Ovary (tissue), 9 donors: Measurements from ENCODE around the gene APIP. TPM values are rescaled to one million over a fixed set of nuclear protein-coding genes. Genes with fewer than 3 reads are reported as not detected.

Source experiments
- DNase-seq, 5 donors: peaks; one replicate each; pipeline ENCODE4 v3.0.0-alpha.2; 2019 to 2020
- H3K27ac ChIP-seq, 2 donors: fragments of 200-600 bp; one replicate each; pipeline versions ENCODE4 v1.5.1 to v1.8.0; 2019 to 2022
- H3K27me3 ChIP-seq: fragments of 200-600 bp; one replicate; pipeline ENCODE4 v1.8.0; 2022
- H3K36me3 ChIP-seq: fragments of 200-600 bp; sonication (generic); one replicate; pipeline ENCODE4 v1.5.1; 2019
- H3K4me1 ChIP-seq: one replicate; pipeline ENCODE4 v1.8.1; 2013; ENCODE audit warnings: mild to moderate bottlenecking, moderate library complexity; ENCODE audit not compliant: insufficient read depth
- H3K4me3 ChIP-seq: fragments of 200-600 bp; sonication (generic); one replicate; pipeline ENCODE4 v1.5.1; 2017
- H3K9me3 ChIP-seq, 2 donors: fragments of 200-600 bp in 1 of 2; sonication (generic) in 1 of 2; one replicate each; pipeline versions ENCODE4 v1.5.1 to v1.8.1; 2013 to 2019; ENCODE audit warnings: mild to moderate bottlenecking in 1 of 2, moderate library complexity in 1 of 2
- EP300 ChIP-seq: sonication (generic); formaldehyde crosslinking; IDR thresholded peaks from one replicate; pipeline ENCODE4 v1.6.1; 2017; ENCODE audit warnings: antibody characterized with exemption
- POLR2A ChIP-seq: fragments of 450-650 bp; IDR thresholded peaks from one replicate; pipeline ENCODE4 v1.6.1; 2017; ENCODE audit warnings: antibody characterized with exemption, mild to moderate bottlenecking, moderate library complexity
- WGBS, 3 donors: extraction: QIAGEN DNeasy Blood & Tissue Kit in 1 of 3; methylation state at CpG; one replicate each; pipeline versions ENCODE4 v1.1.5 to v1.1.7; 2013 to 2017; 5-methylcytosine and 5-hydroxymethylcytosine counted together
- intact Hi-C, 4 donors: fragments of 100-400 bp; cut with DNase I; formaldehyde crosslinking; loops; one replicate each; pipeline versions ENCODE4 v1.11.0 to v1.15.1; 2022 to 2023
- polyA plus RNA-seq, 2 donors: library from polyadenylated mRNA; stranded (reverse); fragments of 200-250 nt in 1 of 2; fragments of 350-450 nt in 1 of 2; fragmentation: Illumina TruSeq in 1 of 2; extraction: RNeasy Lipid Tissue Mini Kit (QIAGEN cat#74804) in 1 of 2; gene quantifications; one replicate each; pipeline ENCODE4 v1.2.3, GENCODE V29; 2013 to 2014
- total RNA-seq, 7 donors: library from RNA; depleted of rRNA in 2 of 7; stranded (reverse); fragments of >200 nt in 2 of 7; fragmentation: NEBNext Ultra II Directional in 3 of 7; extraction: Animal tissue kit (Norgen Biotek cat#: 25700) in 3 of 7; gene quantifications; one replicate each; pipeline versions ENCODE4 v1.1.0 to v1.2.4, GENCODE V29; 2016 to 2023
- TF ChIP-seq, protein P1 (sequence below), 3 donors: fragments of 450-650 bp in 2 of 3; fragments of 200-600 bp in 1 of 3; IDR thresholded peaks; one replicate each; pipeline versions ENCODE4 v1.5.1 to v1.8.0; 2016 to 2022; ENCODE audit warnings: antibody characterized with exemption in 3 of 3, mild to moderate bottlenecking in 1 of 3
- donor health status: DM: no; HTN: no; CAD: no; lungs with moderate emphysema.
- donor health status: DM: no; HTN: no; CAD: no.
- donor health status: Bipolar disorder and iron deficiency.
- donor health status: DM: yes; HTN: yes; CAD: no.
- donor health status: DM: no; HTN: no; CAD: no.
- donor health status: DM: yes; HTN: yes; CAD: no.

APIP gene
- total and polyA plus RNA-seq, 9 donors, result 20.5 to 27.6 (median 24.1) TPM

- TF ChIP-seq EP300 (no peak), POLR2A (no peak)
- TF ChIP-seq, protein P1, sequence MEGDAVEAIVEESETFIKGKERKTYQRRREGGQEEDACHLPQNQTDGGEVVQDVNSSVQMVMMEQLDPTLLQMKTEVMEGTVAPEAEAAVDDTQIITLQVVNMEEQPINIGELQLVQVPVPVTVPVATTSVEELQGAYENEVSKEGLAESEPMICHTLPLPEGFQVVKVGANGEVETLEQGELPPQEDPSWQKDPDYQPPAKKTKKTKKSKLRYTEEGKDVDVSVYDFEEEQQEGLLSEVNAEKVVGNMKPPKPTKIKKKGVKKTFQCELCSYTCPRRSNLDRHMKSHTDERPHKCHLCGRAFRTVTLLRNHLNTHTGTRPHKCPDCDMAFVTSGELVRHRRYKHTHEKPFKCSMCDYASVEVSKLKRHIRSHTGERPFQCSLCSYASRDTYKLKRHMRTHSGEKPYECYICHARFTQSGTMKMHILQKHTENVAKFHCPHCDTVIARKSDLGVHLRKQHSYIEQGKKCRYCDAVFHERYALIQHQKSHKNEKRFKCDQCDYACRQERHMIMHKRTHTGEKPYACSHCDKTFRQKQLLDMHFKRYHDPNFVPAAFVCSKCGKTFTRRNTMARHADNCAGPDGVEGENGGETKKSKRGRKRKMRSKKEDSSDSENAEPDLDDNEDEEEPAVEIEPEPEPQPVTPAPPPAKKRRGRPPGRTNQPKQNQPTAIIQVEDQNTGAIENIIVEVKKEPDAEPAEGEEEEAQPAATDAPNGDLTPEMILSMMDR (IDR thresholded peaks at IDR 0.05), result no peak
- WGBS, 3 donors, result 94 to 98% (median 97%) methylated on average over 2 of the region's 2 CpGs
- intact Hi-C loops, result no loop called here
These were observed 29.6 kb downstream of the APIP start for GRCh38 chr11:34886609-34887008.

GRCh38 chr11:34881900-34882299 lies 34.3 kb downstream of the APIP start:
- TF ChIP-seq EP300 (no peak), POLR2A (no peak)
- TF ChIP-seq, protein P1 (IDR thresholded peaks at IDR 0.05), result no peak
- H3K4me1 ChIP-seq, result no peaks in the 10 kb centered on the region
- no peaks in the 10 kb centered on the region for H3K27me3 ChIP-seq
- 97 to 99% (median 98%) methylated on average over 3 of the region's 3 CpGs for WGBS, 3 donors
- no peaks in the 10 kb centered on the region for H3K36me3 ChIP-seq
- H3K27ac ChIP-seq, result no peak overlapping the region
- no peak for DNase-seq
- H3K9me3 ChIP-seq, result no peaks in the 10 kb centered on the region
- intact Hi-C loops, result no loop called here
- H3K4me3 ChIP-seq, result no peak overlapping the region

More at GRCh38 chr11:34886609-34887008, 29.6 kb downstream of the APIP start:
- H3K4me3 ChIP-seq, result no peak overlapping the region
- no peaks in the 10 kb centered on the region for H3K4me1 ChIP-seq
- no peak for DNase-seq
- no peaks in the 10 kb centered on the region for H3K9me3 ChIP-seq
- H3K27ac ChIP-seq, result no peak overlapping the region
- H3K36me3 ChIP-seq, result no peaks in the 10 kb centered on the region
- H3K27me3 ChIP-seq, result no peaks in the 10 kb centered on the region

DNA sequence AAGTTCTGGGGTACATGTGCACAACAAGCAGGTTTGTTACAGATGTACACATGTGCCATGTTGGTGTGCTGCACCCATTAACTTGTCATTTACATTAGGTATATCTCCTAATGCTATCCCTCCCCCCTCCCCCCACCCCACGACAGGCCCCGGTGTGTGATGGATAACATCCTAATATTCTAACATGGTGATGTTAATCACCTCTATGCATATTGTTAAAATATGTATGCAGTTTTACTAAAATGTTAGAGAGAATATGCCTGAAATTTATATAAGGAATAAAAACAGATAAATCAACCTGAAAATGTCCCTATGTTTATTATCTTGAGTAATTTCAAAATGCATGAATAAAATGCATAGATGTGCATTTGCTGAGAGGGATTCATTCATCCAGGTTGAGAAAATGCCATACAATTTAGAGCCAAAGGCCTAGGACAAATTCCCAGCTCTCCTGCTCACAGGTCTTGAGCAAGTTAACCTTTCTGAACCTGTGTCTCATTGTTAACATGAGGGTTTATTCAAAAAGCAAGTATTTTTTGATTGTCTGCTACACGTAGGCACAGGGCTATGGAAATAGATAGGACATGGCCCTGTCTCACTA lies 38.7 kb downstream of the APIP start:
- Histone ChIP-seq H3K36me3 (no peaks in the 10 kb centered on the region), H3K27me3 (no peaks in the 10 kb centered on the region), H3K4me1 (no peaks in the 10 kb centered on the region), H3K27ac (no peak overlapping the region), H3K4me3 (no peak overlapping the region), H3K9me3 (no peaks in the 10 kb centered on the region)
- DNase-seq, result no peak
- WGBS, 3 donors, result 84 to 87% (median 84%) methylated on average over 3 of the region's 3 CpGs
- intact Hi-C loops, result no loop called here
- TF ChIP-seq EP300, result no peak
- TF ChIP-seq, protein P1 (IDR thresholded peaks at IDR 0.05), result no peak
- TF ChIP-seq POLR2A, result no peak

- WGBS, 3 donors, result 90 to 97% (median 97%) methylated on average over 4 of the region's 4 CpGs
- DNase-seq, result no peak
- H3K9me3 ChIP-seq, result no peaks in the 10 kb centered on the region
- no peaks in the 10 kb centered on the region for H3K27me3 ChIP-seq
- no peak overlapping the region for H3K4me3 ChIP-seq
- H3K36me3 ChIP-seq, result no peaks in the 10 kb centered on the region
- H3K4me1 ChIP-seq, result no peaks in the 10 kb centered on the region
- TF ChIP-seq EP300, result no peak
- TF ChIP-seq, protein P1 (IDR thresholded peaks at IDR 0.05), result no peak
- TF ChIP-seq POLR2A, result no peak
- intact Hi-C loops, result no loop called here
- H3K27ac ChIP-seq, result no peak overlapping the region
These were observed 42.0 kb downstream of the APIP start for GRCh38 chr11:34874202-34874601.
